Neuronal stem cell (in vitro differentiated cells): Measurements from ENCODE around the gene RNLS.

ENCODE experiments used
- DNase-seq: peaks from one replicate; pipeline ENCODE4 v3.0.0-alpha.2; 2013; ENCODE audit warnings: low spot score
- H2AFZ ChIP-seq: one replicate; pipeline ENCODE4 v1.6.1; 2013; ENCODE audit warnings: mild to moderate bottlenecking, low read length, inconsistent platforms
- H2AK5ac ChIP-seq: 2 replicates; pipeline ENCODE4 v1.6.1; 2013; ENCODE audit warnings: low read depth, mild to moderate bottlenecking, inconsistent platforms, low read length, moderate library complexity, mixed read lengths
- H2BK120ac ChIP-seq: 2 replicates; pipeline ENCODE4 v1.6.1; 2013; ENCODE audit warnings: low read depth, mild to moderate bottlenecking, inconsistent platforms, low read length, moderate library complexity, mixed read lengths
- H2BK12ac ChIP-seq: one replicate; pipeline ENCODE4 v1.6.1; 2013; ENCODE audit warnings: low read length, inconsistent platforms
- H2BK15ac ChIP-seq: 2 replicates; pipeline ENCODE4 v1.6.1; 2013; ENCODE audit warnings: mild to moderate bottlenecking, low read length, inconsistent platforms, mixed read lengths
- H2BK5ac ChIP-seq: one replicate; pipeline ENCODE4 v1.6.1; 2013; ENCODE audit warnings: inconsistent platforms, mild to moderate bottlenecking, low read length, moderate library complexity
- H3K14ac ChIP-seq: one replicate; pipeline ENCODE4 v1.6.1; 2013; ENCODE audit warnings: low read length, inconsistent platforms
- H3K18ac ChIP-seq: 2 replicates; pipeline ENCODE4 v1.6.1; 2013; ENCODE audit warnings: low read length, inconsistent platforms
- H3K23ac ChIP-seq: 2 replicates; pipeline ENCODE4 v1.6.1; 2013; ENCODE audit warnings: low read depth, mild to moderate bottlenecking, mixed read lengths, low read length, inconsistent platforms; ENCODE audit not compliant: poor library complexity
- H3K27ac ChIP-seq: replicated peaks from 3 replicates; pipeline ENCODE4 v1.5.1; 2013; ENCODE audit warnings: low read length, inconsistent platforms
- H3K27me3 ChIP-seq, 3 experiments: 2 replicates each; pipeline ENCODE4 v1.6.1; 2013; ENCODE audit warnings: low read length in 3 of 3, mild to moderate bottlenecking in 2 of 3, inconsistent platforms in 1 of 3, low read depth in 1 of 3, mixed read lengths in 1 of 3, moderate library complexity in 1 of 3; ENCODE audit not compliant: control insufficient read depth in 3 of 3, insufficient read depth in 3 of 3
- H3K36me3 ChIP-seq, 2 donors: replicated peaks in 1 of 2; 2 replicates each; pipeline ENCODE4 v1.6.1; 2013; ENCODE audit warnings: low read length in 2 of 2; ENCODE audit not compliant: control insufficient read depth in 2 of 2, insufficient read depth in 2 of 2
- H3K4ac ChIP-seq: 2 replicates; pipeline ENCODE4 v1.6.1; 2013; ENCODE audit warnings: inconsistent platforms, mild to moderate bottlenecking, low read length, moderate library complexity
- H3K4me1 ChIP-seq, 2 donors: 1 replicate in 1 of 2; 2 replicates in 1 of 2; pipeline ENCODE4 v1.6.1; 2013; ENCODE audit warnings: low read length in 2 of 2, low read depth in 1 of 2; ENCODE audit not compliant: control insufficient read depth in 2 of 2, insufficient read depth in 1 of 2
- H3K4me2 ChIP-seq: one replicate; pipeline ENCODE4 v1.6.1; 2013; ENCODE audit warnings: mild to moderate bottlenecking, low read length, inconsistent platforms; ENCODE audit not compliant: insufficient read depth, poor library complexity, severe bottlenecking
- H3K4me3 ChIP-seq, 2 donors: 2 replicates each; pipeline ENCODE4 v1.5.1; 2013; ENCODE audit warnings: low read length in 2 of 2, mild to moderate bottlenecking in 2 of 2, inconsistent platforms in 1 of 2, moderate library complexity in 1 of 2
- H3K79me1 ChIP-seq: one replicate; pipeline ENCODE4 v1.6.1; 2013; ENCODE audit warnings: low read depth, mild to moderate bottlenecking, inconsistent platforms, low read length, moderate library complexity
- H3K9ac ChIP-seq: one replicate; pipeline ENCODE4 v1.6.1; 2013; ENCODE audit warnings: mild to moderate bottlenecking, low read depth, low read length, inconsistent platforms; ENCODE audit not compliant: poor library complexity
- H3K9me3 ChIP-seq, 2 donors: replicated peaks in 1 of 2; 2 replicates each; pipeline versions ENCODE3 to v1.6.1; 2013; ENCODE audit warnings: low read length in 2 of 2, mild to moderate bottlenecking in 2 of 2, inconsistent platforms in 1 of 2, low read depth in 1 of 2, mixed read lengths in 1 of 2, moderate library complexity in 1 of 2; ENCODE audit not compliant: control insufficient read depth in 2 of 2, insufficient read depth in 1 of 2
- H4K8ac ChIP-seq: one replicate; pipeline ENCODE4 v1.6.1; 2013; ENCODE audit warnings: low read depth, mild to moderate bottlenecking, inconsistent platforms, low read length, moderate library complexity
- H4K91ac ChIP-seq: one replicate; pipeline ENCODE4 v1.6.1; 2013; ENCODE audit warnings: low read length, low read depth, mild to moderate bottlenecking, inconsistent platforms; ENCODE audit not compliant: poor library complexity
- WGBS, 2 donors: extraction: QIAGEN DNeasy Blood & Tissue Kit; methylation state at CpG; one replicate each; pipeline ENCODE4 v1.1.7; 2013; ENCODE audit warnings: missing lambda C conversion rate in 2 of 2, mixed read lengths in 1 of 2; ENCODE audit not compliant: insufficient read length in 2 of 2, insufficient replicate concordance in 1 of 2; ENCODE audit errors: extremely low coverage in 2 of 2; 5-methylcytosine and 5-hydroxymethylcytosine counted together

RNLS gene

GRCh38 chr10:88254091-88254490 is 329.0 kb downstream of the RNLS start:
- H3K27me3 ChIP-seq, result no peaks in the 10 kb centered on the region
- H2BK15ac ChIP-seq, result no peak overlapping the region
- no peak overlapping the region for H3K9ac ChIP-seq
- H4K91ac ChIP-seq, result no peak overlapping the region
- H2BK12ac ChIP-seq, result no peak overlapping the region
- no peaks in the 10 kb centered on the region for H3K79me1 ChIP-seq
- H3K14ac ChIP-seq, result no peak overlapping the region
- H3K4ac ChIP-seq, result no peak overlapping the region
- no peak overlapping the region for H3K4me2 ChIP-seq
- H2BK120ac ChIP-seq, result no peak overlapping the region
- no peaks in the 10 kb centered on the region for H3K36me3 ChIP-seq
- no peak overlapping the region for H2AK5ac ChIP-seq
- no CpG with 5 or more reads among the region's 1 CpG for WGBS, 2 donors
- H3K18ac ChIP-seq, result no peak overlapping the region
- H2AFZ ChIP-seq, result no peak overlapping the region
- H3K23ac ChIP-seq, result no peak overlapping the region
- H3K4me1 ChIP-seq, result peaks cover 0 to 6% of the 10 kb centered on the region in 2 donors
- no peak overlapping the region for H3K27ac ChIP-seq
- no peak overlapping the region for H2BK5ac ChIP-seq
- H3K9me3 ChIP-seq, result no peaks in the 10 kb centered on the region
- no peak for DNase-seq
- no peak overlapping the region for H4K8ac ChIP-seq
- H3K4me3 ChIP-seq, result no peak overlapping the region

GRCh38 chr10:88253622-88254021 is 329.5 kb downstream of the RNLS start:
- no peak overlapping the region for H3K4me2 ChIP-seq
- H3K9ac ChIP-seq, result no peak overlapping the region
- no peak overlapping the region for H3K23ac ChIP-seq
- no peak for DNase-seq
- no CpG with 5 or more reads among the region's 2 CpGs for WGBS, 2 donors
- no peaks in the 10 kb centered on the region for H3K36me3 ChIP-seq
- no peak overlapping the region for H3K4me3 ChIP-seq
- H2BK15ac ChIP-seq, result no peak overlapping the region
- no peak overlapping the region for H2BK120ac ChIP-seq
- H2BK12ac ChIP-seq, result no peak overlapping the region
- no peak overlapping the region for H3K27ac ChIP-seq
- peaks cover 0 to 6% of the 10 kb centered on the region in 2 donors for H3K4me1 ChIP-seq
- H3K9me3 ChIP-seq, result no peaks in the 10 kb centered on the region
- no peak overlapping the region for H2AFZ ChIP-seq
- no peaks in the 10 kb centered on the region for H3K79me1 ChIP-seq
- no peak overlapping the region for H4K91ac ChIP-seq
- no peak overlapping the region for H2BK5ac ChIP-seq
- H4K8ac ChIP-seq, result no peak overlapping the region
- H3K27me3 ChIP-seq, result no peaks in the 10 kb centered on the region
- H3K14ac ChIP-seq, result no peak overlapping the region
- no peak overlapping the region for H2AK5ac ChIP-seq
- H3K18ac ChIP-seq, result no peak overlapping the region
- no peak overlapping the region for H3K4ac ChIP-seq

GRCh38 chr10:88253128-88253527 is 330.0 kb downstream of the RNLS start:
- Histone ChIP-seq H3K18ac (no peak overlapping the region), H2BK120ac (no peak overlapping the region), H3K9me3 (no peaks in the 10 kb centered on the region), H3K23ac (no peak overlapping the region), H2BK5ac (no peak overlapping the region), H3K9ac (no peak overlapping the region), H3K4me3 (no peak overlapping the region), H2BK12ac (no peak overlapping the region), H3K4me1 (peaks cover 0 to 6% of the 10 kb centered on the region in 2 donors), H2AFZ (no peak overlapping the region), H3K4me2 (no peak overlapping the region), H3K79me1 (no peaks in the 10 kb centered on the region), H3K27ac (no peak overlapping the region), H4K8ac (no peak overlapping the region), H2AK5ac (no peak overlapping the region), H3K14ac (no peak overlapping the region), H3K27me3 (no peaks in the 10 kb centered on the region), H3K4ac (no peak overlapping the region), H3K36me3 (no peaks in the 10 kb centered on the region), H4K91ac (no peak overlapping the region), H2BK15ac (no peak overlapping the region)
- WGBS, 2 donors, result no CpG with 5 or more reads among the region's 3 CpGs
- DNase-seq, result no peak

DNA sequence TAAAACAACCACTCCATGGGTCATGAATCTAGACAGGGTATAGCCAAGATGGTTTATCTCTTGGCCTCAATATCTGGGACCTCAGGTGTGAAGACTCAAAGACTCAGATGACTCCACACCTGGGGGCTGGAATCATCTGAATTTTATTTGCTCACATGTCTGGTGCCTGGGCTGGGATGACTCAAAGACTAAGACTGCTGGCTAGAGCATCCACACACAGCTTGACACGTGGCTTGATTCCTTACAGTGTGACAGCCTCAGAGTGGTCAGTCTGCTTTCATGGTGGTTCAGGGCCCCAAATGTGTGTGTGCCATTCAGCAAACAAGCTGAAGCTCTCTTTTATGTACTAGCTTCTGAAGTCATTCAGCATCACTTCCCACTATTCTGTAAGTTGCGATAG is 333.7 kb downstream of the RNLS start:
- Histone ChIP-seq H2AFZ (no peak overlapping the region), H3K4ac (no peak overlapping the region), H3K9ac (no peak overlapping the region), H3K23ac (no peak overlapping the region), H3K27me3 (no peaks in the 10 kb centered on the region), H3K9me3 (no peaks in the 10 kb centered on the region), H2BK15ac (no peak overlapping the region), H3K36me3 (no peaks in the 10 kb centered on the region), H2AK5ac (no peak overlapping the region), H3K18ac (no peak overlapping the region), H2BK120ac (no peak overlapping the region), H2BK5ac (no peak overlapping the region), H4K91ac (no peak overlapping the region), H3K4me3 (no peak overlapping the region), H2BK12ac (no peak overlapping the region), H3K4me2 (no peak overlapping the region), H3K79me1 (no peaks in the 10 kb centered on the region), H3K27ac (no peak overlapping the region), H4K8ac (no peak overlapping the region), H3K14ac (no peak overlapping the region), H3K4me1 (peaks cover 3 to 9% of the 10 kb centered on the region in 2 donors)
- no CpG with 5 or more reads among the region's 2 CpGs for WGBS, 2 donors
- DNase-seq, result no peak
